GM19240 (cell line): ENCODE results near the gene UBE2I.

Experiments used
- DNase-seq: peaks from one replicate; pipeline ENCODE4 v3.0.0; 2011; ENCODE audit warnings: low spot score; ENCODE audit not compliant: insufficient read length

Gene UBE2I

DNA sequence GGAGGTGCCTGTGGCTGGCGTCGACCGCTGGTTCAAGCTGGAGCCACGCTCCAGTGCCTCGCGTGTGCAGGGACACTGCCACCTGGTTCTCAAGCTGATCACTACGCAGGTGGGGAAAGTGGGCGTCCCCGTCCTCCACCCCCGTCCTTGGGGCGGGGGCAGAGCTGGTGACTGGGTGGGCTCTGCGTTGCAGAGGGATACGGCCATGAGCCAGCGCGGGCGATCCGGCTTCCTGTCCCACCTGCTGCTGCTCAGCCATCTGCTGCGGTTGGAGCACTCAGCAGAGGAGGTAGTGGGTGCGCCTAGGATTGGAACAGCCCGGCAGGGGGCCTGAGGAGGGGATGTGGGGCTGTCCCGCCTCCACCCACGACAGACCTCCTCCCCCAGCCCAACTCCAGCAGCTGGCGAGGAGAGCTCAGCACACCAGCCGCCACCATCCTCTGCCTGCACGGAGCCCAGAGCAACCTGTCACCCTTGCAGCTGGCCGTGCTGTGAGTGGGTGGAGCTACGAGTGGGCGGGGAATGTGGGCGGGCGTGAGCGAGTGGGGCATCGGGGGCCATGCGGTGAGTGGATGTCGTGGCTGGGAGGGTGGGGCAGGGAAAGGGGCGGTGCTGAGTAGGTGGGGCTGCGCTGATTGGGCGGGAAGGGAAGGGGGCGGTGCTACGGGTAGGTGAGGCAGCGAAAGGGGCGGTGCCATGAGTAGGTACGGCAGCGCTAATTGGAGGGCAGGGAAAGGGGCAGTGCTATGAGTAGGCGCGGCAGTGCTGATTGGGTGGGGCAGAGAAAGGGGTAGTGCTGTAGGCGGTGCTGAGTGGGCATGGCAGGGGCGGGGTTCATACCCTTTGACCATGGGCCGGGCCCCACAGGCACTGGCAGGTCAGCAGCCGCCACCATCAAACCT lies 33.3 kb downstream of the UBE2I start:
- DNase-seq = peak; percentile 100

DNA sequence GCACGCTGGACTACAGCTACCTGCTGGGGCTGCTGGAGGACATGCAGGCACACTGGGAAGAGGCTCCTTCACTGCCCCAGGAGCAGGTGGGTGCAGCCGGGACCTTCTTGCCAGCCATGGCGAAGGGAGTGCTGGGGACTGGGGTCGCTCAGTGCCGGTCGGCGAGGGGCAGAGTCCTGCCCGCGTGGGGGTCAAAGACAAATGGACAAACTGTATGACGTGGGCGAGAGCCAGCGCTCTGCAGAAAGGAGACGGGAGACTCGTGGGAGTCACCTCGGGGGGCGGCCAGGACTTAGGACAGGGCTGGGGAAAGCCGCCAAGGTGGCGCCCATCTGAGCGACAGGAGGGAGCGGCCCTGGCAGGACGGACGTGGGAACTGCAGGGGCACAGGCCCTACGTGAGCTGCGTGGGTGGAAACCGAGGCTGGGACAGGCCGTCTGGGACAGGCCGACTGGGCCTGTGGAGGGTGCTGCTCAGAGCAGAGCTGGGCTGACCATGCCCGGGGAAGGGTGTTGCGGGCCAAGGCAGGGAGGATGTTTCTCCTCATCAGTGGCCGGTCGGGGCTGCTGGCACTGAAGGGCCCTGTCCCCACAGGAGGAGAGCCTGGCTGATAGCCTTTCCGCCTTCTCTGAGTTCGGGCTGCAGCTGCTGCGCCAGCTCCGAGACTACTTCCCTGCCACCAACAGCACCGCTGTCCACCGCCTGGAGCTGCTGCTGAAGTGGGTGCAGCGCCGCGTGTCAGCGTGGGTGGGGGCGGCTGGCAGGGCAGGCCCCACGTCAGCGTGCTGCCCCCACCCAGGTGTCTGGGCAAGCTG lies 34.2 kb downstream of the UBE2I start:
- DNase-seq = no peak

DNA sequence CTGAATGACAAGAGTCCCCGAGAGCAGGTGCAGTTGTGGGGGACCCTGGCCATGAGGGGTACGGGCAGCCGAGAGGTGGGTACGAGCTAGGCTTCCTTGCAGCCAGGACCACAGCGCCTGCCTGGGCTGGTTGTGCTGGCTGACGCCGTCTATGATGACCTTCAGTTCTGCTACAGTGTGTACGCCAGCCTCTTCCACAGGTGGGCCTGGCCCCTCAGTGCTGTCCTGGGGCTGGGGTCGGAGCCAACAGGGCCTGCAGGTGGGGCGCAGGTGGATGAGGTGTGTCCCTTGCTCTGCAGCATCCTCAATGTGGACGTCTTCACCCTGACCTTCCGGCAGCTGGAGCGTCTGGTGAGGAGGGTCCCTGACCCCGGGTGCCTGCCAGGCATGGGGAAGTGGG lies 35.1 kb downstream of the UBE2I start:
- no peak for DNase-seq

DNA sequence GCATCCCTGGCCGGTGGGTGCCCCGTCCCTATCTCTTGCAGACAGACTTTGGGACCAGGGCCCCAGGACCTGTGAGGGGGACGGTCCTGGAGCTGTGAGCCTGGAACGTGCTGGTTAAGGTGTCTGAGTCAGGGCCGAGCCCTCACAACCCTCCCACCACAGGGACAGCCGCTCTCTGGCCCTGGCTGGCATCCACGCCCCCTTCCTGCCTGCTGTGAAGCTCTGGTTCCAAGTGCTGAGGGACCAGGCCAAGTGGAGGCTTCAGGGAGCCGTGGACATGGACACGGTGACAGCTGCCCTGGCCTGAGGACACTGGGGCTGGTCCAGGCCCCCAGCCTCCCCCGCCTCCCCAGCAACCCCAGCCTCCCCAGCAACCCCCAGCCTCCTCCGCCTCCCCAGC lies 35.7 kb downstream of the UBE2I start:
- DNase-seq = no peak

DNA sequence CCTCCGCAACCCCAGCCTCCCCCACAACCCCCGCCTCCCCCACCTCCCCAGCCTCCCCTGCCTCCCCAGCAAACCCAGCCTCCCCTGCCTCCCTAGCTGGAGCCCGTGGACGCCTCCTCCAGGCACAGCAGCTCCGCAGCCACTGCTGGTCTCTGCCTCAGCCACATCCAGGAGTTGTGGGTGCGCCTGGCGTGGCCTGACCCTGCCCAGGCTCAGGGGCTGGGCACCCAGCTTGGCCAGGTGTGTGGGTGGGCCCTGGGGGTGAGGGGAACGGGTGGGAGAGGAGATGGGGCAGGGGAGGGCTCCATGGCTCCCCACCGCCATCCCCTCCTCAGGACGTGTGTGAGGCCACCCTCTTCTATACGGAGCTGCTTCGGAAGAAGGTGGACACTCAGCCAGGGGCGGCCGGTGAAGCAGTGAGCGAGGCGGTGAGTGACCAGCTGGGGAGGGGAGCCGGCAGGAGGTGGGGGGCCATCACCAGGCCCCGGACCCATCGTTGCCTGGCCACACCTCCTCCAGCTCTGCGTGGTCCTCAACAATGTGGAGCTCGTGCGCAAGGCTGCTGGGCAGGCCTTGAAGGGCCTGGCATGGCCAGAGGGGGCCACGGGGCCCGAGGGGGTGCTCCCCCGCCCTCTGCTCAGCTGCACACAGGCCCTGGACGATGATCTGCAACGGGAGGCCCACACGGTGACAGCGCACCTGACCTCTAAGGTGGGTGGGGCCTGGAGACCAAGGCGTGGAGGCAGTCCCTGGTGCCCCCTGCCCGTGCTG lies 36.4 kb downstream of the UBE2I start:
- DNase-seq = no peak

DNA sequence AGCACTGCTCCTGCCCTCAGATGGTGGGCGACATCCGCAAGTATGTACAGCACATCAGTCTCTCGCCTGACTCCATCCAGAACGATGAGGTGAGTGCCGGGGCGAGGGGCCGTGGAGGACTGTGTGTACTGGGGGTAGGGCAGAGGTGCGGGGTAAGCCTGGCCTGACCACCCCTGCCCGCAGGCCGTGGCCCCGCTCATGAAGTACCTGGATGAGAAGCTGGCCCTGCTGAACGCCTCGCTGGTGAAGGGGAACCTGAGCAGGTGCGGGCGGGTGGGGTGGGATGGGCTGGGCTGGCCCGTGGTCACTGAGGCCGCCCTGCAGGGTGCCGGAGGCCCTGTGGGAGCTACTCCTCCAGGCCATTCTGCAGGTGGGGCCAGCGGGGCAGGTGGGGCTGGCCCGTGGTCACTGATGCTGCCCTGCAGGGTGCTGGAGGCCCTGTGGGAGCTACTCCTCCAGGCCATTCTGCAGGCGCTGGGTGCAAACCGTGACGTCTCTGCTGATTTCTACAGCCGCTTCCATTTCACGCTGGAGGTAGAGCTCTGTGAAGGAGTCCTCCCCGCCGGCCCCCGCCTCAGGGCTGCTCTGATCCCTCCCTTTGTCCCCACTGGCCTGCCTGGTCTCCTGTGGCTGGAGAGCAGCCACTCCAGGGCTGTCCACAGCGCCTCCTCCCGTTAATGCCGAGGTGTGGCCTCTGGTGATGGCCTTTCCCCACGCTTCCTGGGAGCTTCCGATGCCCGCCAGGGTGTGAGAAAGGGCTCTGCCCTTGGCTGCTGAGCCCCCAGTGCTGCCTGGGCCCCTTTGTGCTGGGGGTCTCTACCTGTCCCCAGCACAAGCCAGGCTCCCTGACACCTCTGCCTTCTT lies 37.2 kb downstream of the UBE2I start:
- DNase-seq = no peak

DNA sequence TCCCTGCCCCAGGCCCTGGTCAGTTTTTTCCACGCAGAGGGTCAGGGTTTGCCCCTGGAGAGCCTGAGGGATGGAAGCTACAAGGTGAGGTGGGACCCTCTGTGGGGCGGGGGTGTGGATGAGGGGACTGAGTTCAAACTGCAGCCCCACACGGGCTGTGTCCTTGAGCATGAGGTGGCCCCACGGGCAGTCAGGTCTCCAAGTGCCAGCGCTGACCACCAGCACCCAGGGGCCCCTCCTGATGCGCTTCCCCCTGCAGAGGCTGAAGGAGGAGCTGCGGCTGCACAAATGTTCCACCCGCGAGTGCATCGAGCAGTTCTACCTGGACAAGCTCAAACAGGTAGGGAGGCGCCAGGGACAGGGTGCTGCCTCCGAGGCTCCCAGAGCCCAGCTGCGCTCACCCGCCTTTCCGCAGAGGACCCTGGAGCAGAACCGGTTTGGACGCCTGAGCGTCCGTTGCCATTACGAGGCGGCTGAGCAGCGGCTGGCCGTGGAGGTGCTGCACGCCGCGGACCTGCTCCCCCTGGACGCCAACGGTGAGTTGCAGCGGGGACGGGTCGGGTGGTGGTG lies 37.9 kb downstream of the UBE2I start:
- DNase-seq = no peak

DNA sequence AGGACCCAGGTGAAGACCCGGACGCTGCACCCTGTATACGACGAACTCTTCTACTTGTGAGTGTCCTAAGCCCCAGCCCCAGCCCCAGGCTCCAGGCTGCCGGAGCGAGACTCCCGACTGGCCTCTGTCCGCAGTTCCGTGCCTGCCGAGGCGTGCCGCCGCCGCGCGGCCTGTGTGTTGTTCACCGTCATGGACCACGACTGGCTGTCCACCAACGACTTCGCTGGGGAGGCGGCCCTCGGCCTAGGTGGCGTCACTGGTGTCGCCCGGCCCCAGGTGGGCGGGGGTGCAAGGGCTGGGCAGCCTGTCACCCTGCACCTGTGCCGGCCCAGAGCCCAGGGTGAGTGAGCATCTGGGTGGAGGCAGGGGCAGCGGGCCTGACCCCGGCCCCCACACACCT lies 38.5 kb downstream of the UBE2I start:
- no peak for DNase-seq

DNA sequence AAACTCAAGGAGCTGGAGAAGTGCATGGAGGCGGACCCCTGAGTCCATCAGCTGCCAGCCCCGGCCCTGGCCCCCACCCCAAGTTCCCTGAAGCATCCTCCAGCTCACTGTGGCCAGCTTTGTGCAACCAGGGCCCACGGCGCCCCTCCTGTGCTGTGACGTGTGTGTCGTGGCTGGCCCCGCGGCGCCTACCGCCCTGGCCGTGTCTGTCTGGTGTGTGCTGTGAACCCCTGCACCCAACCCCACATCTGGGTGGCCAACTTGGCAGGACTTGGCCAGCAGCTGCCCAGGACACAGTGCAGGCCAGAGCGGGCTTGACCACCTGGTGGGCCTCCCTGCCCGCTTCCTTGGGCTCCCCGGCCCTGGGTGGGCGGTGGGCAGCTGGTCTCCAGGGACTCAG lies 39.0 kb downstream of the UBE2I start:
- no peak for DNase-seq

DNA sequence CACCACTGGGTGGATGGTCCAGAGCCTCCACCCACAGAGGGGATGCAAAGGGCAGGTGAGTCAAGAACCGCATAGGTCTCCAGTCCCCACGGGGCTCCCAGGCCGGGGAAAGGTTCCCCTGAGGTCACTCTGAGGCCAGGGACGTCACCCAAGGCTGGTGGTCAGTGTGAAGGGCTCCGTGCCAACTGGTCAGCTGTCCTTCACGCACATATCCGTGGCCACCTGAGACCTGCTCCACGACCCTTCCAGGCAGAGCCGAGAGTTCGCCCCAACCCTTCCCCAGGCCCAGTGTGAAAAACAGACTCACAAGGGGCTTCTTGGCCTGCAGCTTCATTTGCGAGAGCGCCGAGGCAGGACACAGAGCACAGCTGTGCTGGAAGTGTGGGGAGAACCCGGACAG lies 39.5 kb downstream of the UBE2I start:
- no peak for DNase-seq

DNA sequence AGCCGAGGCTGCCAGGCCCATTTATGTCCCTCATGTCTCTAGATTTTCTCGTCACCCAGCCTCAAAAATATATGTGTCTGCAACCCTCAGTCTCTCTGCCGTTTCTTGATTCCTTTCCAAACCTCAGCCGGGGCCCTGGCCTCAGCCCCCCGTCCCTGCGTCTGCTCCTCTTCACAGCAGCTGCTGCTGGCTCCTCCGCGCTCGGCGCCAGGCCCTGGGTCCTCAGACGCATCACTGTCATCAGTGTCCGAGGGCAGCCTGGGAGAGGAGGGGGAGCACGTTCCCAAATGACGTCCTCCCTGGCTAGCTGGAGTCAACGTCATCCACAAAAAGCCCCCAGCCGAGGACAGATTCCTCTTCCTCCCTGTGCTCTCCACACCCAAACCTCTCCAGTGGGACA lies 39.9 kb downstream of the UBE2I start:
- DNase-seq = no peak

DNA sequence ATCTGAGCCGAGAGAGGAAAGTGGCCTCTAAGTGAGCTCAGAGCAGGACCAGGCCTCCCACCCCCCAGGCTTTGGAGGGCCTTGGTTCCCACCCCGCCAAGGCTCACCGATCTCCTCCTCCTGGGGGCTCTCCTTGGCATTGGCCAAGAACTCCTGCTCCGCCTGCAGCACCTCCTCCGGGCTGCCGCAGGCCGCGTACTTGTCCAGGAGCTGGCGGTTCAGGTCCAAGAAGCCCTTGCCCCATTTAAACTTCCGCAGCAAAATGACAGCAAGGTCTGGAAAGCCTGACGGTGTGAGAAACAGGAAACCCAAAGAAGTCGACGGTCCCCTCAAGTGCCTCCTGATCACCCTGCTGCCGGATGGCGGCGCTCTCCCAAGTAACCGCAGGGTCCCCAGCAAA lies 40.5 kb downstream of the UBE2I start:
- DNase-seq = no peak

DNA sequence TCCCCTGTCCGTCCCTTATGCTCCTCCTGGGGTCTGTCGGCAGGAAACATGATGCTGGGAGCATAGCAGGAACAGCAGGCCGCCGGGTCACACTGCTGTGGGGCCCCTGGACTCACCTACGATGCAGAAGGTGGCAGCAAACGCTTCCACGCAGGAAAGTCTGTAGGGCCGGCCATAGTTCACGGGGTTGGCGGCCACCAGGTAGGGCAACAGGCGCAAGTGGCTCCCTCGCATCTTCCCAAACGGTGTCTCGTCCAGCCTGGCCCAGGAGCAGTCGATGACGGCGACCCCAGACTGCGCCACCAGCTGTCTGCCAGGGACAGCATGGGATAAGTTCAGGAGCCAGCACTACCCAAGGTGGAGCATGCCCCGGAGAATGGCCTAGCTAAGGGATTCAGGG lies 41.3 kb downstream of the UBE2I start:
- DNase-seq = no peak

DNA sequence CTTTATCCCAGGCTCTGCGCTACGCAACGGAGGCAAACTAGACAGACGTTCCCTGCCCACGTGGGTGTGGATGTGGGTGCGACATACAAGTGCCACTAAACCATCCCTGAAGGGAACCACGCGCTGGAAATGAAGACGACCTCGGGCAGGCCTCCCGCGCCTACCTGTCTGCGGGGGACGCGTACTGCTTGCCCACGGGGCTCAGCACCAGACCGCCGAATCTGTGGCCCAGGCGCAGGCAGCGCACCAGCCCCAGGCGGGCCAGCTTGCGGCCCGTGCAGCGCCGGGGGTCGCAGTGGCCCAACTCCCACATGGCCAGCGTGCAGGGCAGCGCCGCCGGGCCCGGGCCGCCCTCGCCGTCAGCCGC lies 41.8 kb downstream of the UBE2I start:
- DNase-seq = no peak

DNA sequence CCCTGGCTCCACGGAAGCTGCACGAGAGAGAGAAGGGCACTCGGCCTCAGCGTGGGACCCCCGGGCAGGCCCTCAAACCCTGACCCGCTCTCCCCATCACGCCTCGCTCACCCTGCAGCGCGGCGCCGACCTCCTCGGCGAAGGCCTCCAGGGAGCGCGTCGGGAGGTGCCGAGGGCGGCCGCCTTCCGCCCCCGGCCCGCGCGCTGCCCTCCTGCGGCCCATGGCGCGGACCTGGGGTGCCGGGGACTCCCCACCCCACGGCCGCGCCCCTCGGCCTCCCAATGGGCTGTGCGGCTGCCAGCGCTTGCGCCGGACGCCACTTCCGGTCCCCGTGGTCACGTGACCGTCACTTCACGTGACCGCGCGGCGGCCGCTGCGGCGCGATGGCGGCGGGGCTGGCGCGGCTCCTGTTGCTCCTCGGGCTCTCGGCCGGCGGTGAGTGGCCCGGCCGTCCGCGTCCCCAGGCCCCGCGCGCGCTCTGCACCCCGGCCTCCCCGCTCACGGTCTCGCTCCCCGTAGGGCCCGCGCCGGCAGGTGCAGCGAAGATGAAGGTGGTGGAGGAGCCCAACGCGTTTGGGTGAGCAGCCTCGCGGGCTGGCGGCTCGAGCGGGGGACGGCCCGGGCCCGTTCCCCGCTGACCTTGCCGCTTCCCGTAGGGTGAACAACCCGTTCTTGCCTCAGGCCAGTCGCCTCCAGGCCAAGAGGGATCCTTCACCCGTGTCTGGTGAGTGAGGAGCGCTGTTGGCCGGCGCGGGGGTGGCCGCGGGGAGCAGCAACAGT lies 42.3 kb downstream of the UBE2I start, which contains the start of the genes GNPTG and TSR3:
GNPTG (plus strand) TSS at position 350 of the 781 bp plus-strand sequence; CDS start at position 385, 35 bp downstream.
TSR3 (minus strand) TSS at position 297 of the 781 bp plus-strand sequence; CDS start at position 223, 74 bp downstream.
- DNase-seq = peak; percentile 91

DNA sequence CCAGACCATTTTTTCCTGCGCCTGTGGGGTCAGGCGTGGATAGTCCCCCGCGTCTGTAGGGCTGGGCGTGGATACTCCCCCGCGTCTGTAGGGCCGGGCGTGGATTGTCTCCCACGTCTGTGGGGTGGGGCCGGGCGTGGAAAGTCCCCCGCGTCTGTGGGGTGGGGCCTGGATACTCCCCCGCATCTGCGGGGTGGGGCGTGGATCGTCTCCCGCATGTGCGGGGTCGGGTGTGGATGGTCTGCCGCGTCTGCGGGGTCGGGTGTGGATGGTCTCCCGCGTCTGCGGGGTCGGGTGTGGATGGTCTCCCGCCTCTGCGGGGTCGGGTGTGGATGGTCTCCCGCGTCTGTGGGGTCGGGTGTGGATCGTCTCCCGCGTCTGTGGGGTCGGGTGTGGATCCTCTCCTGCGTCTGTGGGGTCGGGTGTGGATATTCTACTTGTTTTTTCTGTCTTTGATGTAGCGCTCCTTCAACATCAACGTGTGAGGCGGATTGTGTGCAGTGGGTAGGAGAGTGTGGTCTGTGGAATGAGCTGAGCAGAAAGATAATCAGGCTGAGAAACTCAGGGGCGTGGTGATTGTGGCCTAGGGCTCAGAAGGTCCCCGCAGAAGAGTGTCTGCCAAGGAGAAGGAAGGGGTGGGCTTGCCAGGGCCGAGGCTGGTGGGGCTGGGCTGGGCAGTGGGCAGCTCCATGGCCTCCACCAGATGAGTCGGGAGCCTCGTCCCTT lies 45.5 kb downstream of the UBE2I start:
- no peak for DNase-seq

DNA sequence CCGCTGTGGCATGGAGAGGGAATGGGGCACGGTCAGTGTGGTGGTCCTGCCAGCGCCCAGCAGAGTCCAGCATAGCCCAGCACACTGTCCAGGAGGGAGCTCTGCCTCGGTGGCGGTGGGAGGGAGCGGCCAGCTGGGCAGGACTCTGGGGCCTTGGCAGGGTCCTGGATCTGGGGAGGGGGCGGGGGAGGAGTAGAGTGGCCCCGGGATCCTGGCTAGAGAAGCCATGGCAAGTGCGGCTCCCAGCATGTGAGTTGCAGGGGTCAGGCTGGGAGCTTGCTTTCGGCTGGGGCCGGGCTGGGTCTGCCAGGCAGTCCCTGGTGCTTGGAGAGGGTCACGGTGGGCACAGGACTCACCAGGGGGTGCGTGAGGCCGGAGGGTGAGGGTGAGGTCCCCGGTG lies 46.2 kb downstream of the UBE2I start:
- DNase-seq = no peak

DNA sequence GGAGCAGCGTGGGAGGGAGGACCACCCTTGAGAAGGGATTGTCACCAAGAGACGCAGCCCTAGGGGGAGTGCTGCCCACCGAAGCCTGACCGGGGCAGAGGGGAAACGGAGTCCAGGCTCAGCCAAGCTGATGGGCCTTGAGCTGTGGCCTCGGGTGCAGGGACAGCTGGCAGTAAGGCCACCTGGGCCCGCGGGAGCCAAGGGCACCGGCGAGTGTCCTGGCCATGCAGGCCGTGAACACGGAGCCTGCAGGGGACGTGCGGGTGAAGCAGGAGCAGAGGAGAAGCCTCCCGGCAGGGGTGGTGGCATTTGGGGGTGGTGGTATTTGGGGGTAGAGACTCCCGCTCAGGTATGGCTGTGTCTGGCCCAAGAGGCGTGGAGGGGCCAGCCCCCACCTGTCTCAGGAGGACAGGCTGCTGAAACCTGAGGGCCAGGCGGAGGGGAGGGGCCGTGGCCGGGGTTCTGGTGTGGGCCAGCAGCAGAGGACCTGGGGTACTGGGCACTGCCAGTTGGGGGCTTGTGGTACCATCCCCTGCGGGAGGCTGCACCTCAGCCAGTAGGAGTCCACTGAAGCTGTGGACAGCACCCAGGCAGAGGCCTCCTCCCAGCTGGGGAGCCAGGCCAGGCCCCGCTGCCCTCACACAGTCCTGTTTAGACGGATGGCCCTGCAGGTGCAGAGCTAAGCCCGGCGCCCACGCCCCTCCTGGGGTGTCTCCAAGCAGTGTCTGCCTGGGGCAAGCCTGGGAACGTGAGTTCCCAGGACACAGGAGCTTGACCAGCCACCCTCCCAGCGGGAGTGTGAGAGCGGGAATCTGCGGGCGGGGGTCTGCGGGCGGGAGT lies 46.8 kb downstream of the UBE2I start:
- DNase-seq = no peak
